Fibroblast of peridontal ligament (primary cell): ENCODE measurements around the gene OPCML.

Experiments
- DNase-seq: peaks from one replicate; pipeline ENCODE4 v3.0.0-alpha.2; 2010; ENCODE audit errors: extremely low read depth

The OPCML gene

GRCh38 chr11:132493801-132494200, 1038.5 kb downstream of the OPCML start:
- no peak for DNase-seq

GRCh38 chr11:132490978-132491377, 1041.3 kb downstream of the OPCML start:
- no peak for DNase-seq

- DNase-seq = no peak
Measured at GRCh38 chr11:132486060-132486459, 1046.2 kb downstream of the OPCML start.

- no peak for DNase-seq
Measured at GRCh38 chr11:132475026-132475425, 1057.3 kb downstream of the OPCML start.

- no peak for DNase-seq
Measured at GRCh38 chr11:132472411-132473172, 1059.7 kb downstream of the OPCML start.

- DNase-seq = no peak
Measured at GRCh38 chr11:132471466-132471865, 1060.8 kb downstream of the OPCML start.

GRCh38 chr11:132466983-132467382, 1065.3 kb downstream of the OPCML start:
- no peak for DNase-seq

GRCh38 chr11:132464939-132465338, 1067.4 kb downstream of the OPCML start:
- DNase-seq = no peak

GRCh38 chr11:132464003-132464342, 1068.3 kb downstream of the OPCML start:
- peak; percentile 2 for DNase-seq

GRCh38 chr11:132463295-132464002, 1068.9 kb downstream of the OPCML start:
- no peak for DNase-seq

GRCh38 chr11:132459736-132460135, 1072.6 kb downstream of the OPCML start:
- no peak for DNase-seq

- DNase-seq = no peak
Measured at GRCh38 chr11:132457445-132457844, 1074.9 kb downstream of the OPCML start.

- DNase-seq = no peak
Measured at GRCh38 chr11:132456751-132457328, 1075.5 kb downstream of the OPCML start.

- no peak for DNase-seq
Measured at GRCh38 chr11:132455044-132455443, 1077.3 kb downstream of the OPCML start.

GRCh38 chr11:132453406-132453805, 1078.9 kb downstream of the OPCML start:
- no peak for DNase-seq

- DNase-seq = no peak
Measured at GRCh38 chr11:132452616-132453015, 1079.7 kb downstream of the OPCML start.

GRCh38 chr11:132451942-132452601, 1080.2 kb downstream of the OPCML start:
- no peak for DNase-seq

- DNase-seq = no peak
Measured at GRCh38 chr11:132450631-132451030, 1081.7 kb downstream of the OPCML start.

GRCh38 chr11:132448334-132448995, 1083.8 kb downstream of the OPCML start:
- no peak for DNase-seq

- no peak for DNase-seq
Measured at GRCh38 chr11:132447761-132448160, 1084.5 kb downstream of the OPCML start.

GRCh38 chr11:132445859-132446291, 1086.4 kb downstream of the OPCML start:
- no peak for DNase-seq

- no peak for DNase-seq
Measured at GRCh38 chr11:132444911-132445310, 1087.4 kb downstream of the OPCML start.
